IMR-90 (cell line): ENCODE measurements around the gene PIEZO1. TPM values are rescaled to one million over a fixed set of nuclear protein-coding genes. Genes with fewer than 3 reads are reported as not detected.

Source experiments
- ATAC-seq: fragments of 200-7000 bp; cut with Tn5 transposase; 2 replicates; pipeline ENCODE4 v1.9.1; 2020; ENCODE audit warnings: low read depth, mild to moderate bottlenecking, moderate library complexity
- BruUV-seq: library from RNA; stranded (reverse); fragments of 400-500 nt; replicated peaks from 2 replicates; lab custom pipeline; 2021; lab: Mats Ljungman, UMichigan
- CTCF ChIA-PET: fragments of 300-600 bp; formaldehyde crosslinking; extraction: SDS; loops from one replicate; lab custom pipeline; 2021; ENCODE audit warnings: antibody characterized with exemption; lab: Yijun Ruan, JAX
- POLR2A ChIA-PET: fragments of 300-600 bp; sonication (Branson Sonifier 250); formaldehyde crosslinking; loops from one replicate; lab custom pipeline; 2022; ENCODE audit warnings: antibody characterized with exemption; ENCODE audit not compliant: unreplicated experiment; lab: Charles Lee
- DNase-seq: peaks from one replicate; pipeline ENCODE4 v3.0.0; 2013
- H2AFZ ChIP-seq: replicated peaks from 2 replicates; pipeline ENCODE3; 2013; ENCODE audit warnings: low read length, mild to moderate bottlenecking; ENCODE audit not compliant: poor library complexity
- H2AK5ac ChIP-seq: 2 replicates; pipeline ENCODE4 v1.6.1; 2013; ENCODE audit warnings: low read depth, low read length, inconsistent platforms
- H2AK9ac ChIP-seq: replicated peaks from 2 replicates; pipeline ENCODE3; 2013; ENCODE audit warnings: mild to moderate bottlenecking, low read depth, low read length, moderate library complexity; ENCODE audit not compliant: poor library complexity
- H2BK120ac ChIP-seq: 2 replicates; pipeline ENCODE4 v1.6.1; 2013; ENCODE audit warnings: low read depth, low read length, inconsistent platforms
- H2BK15ac ChIP-seq: 3 replicates; pipeline ENCODE4 v1.6.1; 2013; ENCODE audit warnings: low read depth, low read length, inconsistent platforms
- H2BK20ac ChIP-seq: 2 replicates; pipeline ENCODE4 v1.6.1; 2013; ENCODE audit warnings: low read depth, mild to moderate bottlenecking, inconsistent platforms, low read length, moderate library complexity
- H2BK5ac ChIP-seq: 2 replicates; pipeline ENCODE4 v1.6.1; 2013; ENCODE audit warnings: mild to moderate bottlenecking, low read depth, low read length, inconsistent platforms; ENCODE audit not compliant: poor library complexity, severe bottlenecking
- H3K14ac ChIP-seq: replicated peaks from 2 replicates; pipeline ENCODE4 v1.6.1; 2013; ENCODE audit warnings: low read depth, low read length, inconsistent platforms
- H3K18ac ChIP-seq: 2 replicates; pipeline ENCODE4 v1.6.1; 2013; ENCODE audit warnings: low read depth, low read length, control low read depth
- H3K23ac ChIP-seq: 2 replicates; pipeline ENCODE4 v1.6.1; 2013; ENCODE audit warnings: low read depth, low read length, inconsistent platforms
- H3K27ac ChIP-seq: 2 replicates; pipeline ENCODE4 v1.5.1; 2013; ENCODE audit warnings: mild to moderate bottlenecking, control low read depth, low read length; ENCODE audit not compliant: insufficient read depth
- H3K27me3 ChIP-seq: 2 replicates; pipeline ENCODE4 v1.6.1; 2013; ENCODE audit warnings: low read length; ENCODE audit not compliant: control insufficient read depth, insufficient read depth
- H3K36me3 ChIP-seq: 2 replicates; pipeline ENCODE4 v1.6.1; 2013; ENCODE audit warnings: low read length, mixed read lengths; ENCODE audit not compliant: control insufficient read depth, insufficient read depth
- H3K4ac ChIP-seq: 2 replicates; pipeline ENCODE4 v1.6.1; 2013; ENCODE audit warnings: low read depth, low read length, inconsistent platforms
- H3K4me1 ChIP-seq: 2 replicates; pipeline ENCODE4 v1.6.1; 2013; ENCODE audit warnings: low read length, mixed read lengths; ENCODE audit not compliant: control insufficient read depth, insufficient read depth
- H3K4me2 ChIP-seq: 2 replicates; pipeline ENCODE4 v1.6.1; 2013; ENCODE audit warnings: low read depth, mild to moderate bottlenecking, control low read depth, low read length, moderate library complexity
- H3K4me3 ChIP-seq: 2 replicates; pipeline ENCODE4 v1.5.1; 2013; ENCODE audit warnings: low read depth, mild to moderate bottlenecking, control low read depth, low read length, moderate library complexity; ENCODE audit not compliant: insufficient read depth
- H3K56ac ChIP-seq: 2 replicates; pipeline ENCODE4 v1.6.1; 2013; ENCODE audit warnings: low read length, inconsistent platforms; ENCODE audit not compliant: insufficient read depth; ENCODE audit errors: extremely low read depth
- H3K79me1 ChIP-seq, 2 experiments: 2 replicates each; pipeline ENCODE4 v1.6.1; 2013; ENCODE audit warnings: low read length in 2 of 2, inconsistent platforms in 1 of 2, low read depth in 1 of 2
- H3K9ac ChIP-seq: 2 replicates; pipeline ENCODE4 v1.6.1; 2013; ENCODE audit warnings: low read depth, low read length, control low read depth
- H3K9me1 ChIP-seq: 2 replicates; pipeline ENCODE4 v1.6.1; 2013; ENCODE audit warnings: low read length, inconsistent platforms; ENCODE audit not compliant: insufficient read depth
- H3K9me3 ChIP-seq: 2 replicates; pipeline ENCODE4 v1.6.1; 2013; ENCODE audit warnings: low read length; ENCODE audit not compliant: control insufficient read depth, insufficient read depth
- H4K20me1 ChIP-seq: 2 replicates; pipeline ENCODE4 v1.6.1; 2013; ENCODE audit warnings: low read length, inconsistent platforms; ENCODE audit not compliant: insufficient read depth
- H4K5ac ChIP-seq: 2 replicates; pipeline ENCODE4 v1.6.1; 2013; ENCODE audit warnings: mild to moderate bottlenecking, low read depth, low read length, control low read depth
- H4K8ac ChIP-seq, 2 experiments: 2 replicates each; pipeline ENCODE4 v1.6.1; 2013; ENCODE audit warnings: low read depth in 2 of 2, low read length in 2 of 2, control low read depth in 1 of 2, inconsistent platforms in 1 of 2
- H4K91ac ChIP-seq: 2 replicates; pipeline ENCODE4 v1.6.1; 2013; ENCODE audit warnings: low read depth, low read length, inconsistent platforms; ENCODE audit not compliant: insufficient read depth
- BHLHE40 ChIP-seq: fragments of 150-350 bp; IDR thresholded peaks from 2 replicates; pipeline ENCODE4 v1.6.1; 2016; ENCODE audit warnings: mild to moderate bottlenecking, low read depth, low read length
- CEBPB ChIP-seq: IDR thresholded peaks from 2 replicates; pipeline ENCODE4 v1.6.1; 2012; ENCODE audit warnings: low read depth, low read length, improper control_type of control experiment
- CHD1 ChIP-seq: IDR thresholded peaks from 2 replicates; pipeline ENCODE4 v1.6.1; 2012; ENCODE audit warnings: low read depth, low read length, improper control_type of control experiment
- ELK1 ChIP-seq: fragments of 150-350 bp; IDR thresholded peaks from 2 replicates; pipeline ENCODE4 v1.6.1; 2016; ENCODE audit warnings: low read depth, mild to moderate bottlenecking, low read length, moderate library complexity, borderline replicate concordance
- FOS ChIP-seq: fragments of 150-350 bp; IDR thresholded peaks from 2 replicates; pipeline ENCODE4 v1.6.1; 2016; ENCODE audit warnings: low read depth, low read length
- MXI1 ChIP-seq: IDR thresholded peaks from 2 replicates; pipeline ENCODE4 v1.6.1; 2012; ENCODE audit warnings: low read depth, mild to moderate bottlenecking, low read length, moderate library complexity, borderline replicate concordance
- POLR2A ChIP-seq: IDR thresholded peaks from 2 replicates; pipeline ENCODE4 v1.6.1; 2012; ENCODE audit warnings: mild to moderate bottlenecking, low read depth, low read length
- RAD21 ChIP-seq: IDR thresholded peaks from 2 replicates; pipeline ENCODE4 v1.6.1; 2012; ENCODE audit warnings: low read length, improper control_type of control experiment
- RCOR1 ChIP-seq: IDR thresholded peaks from 2 replicates; pipeline ENCODE4 v1.6.1; 2012; ENCODE audit warnings: mild to moderate bottlenecking, low read length, improper control_type of control experiment; ENCODE audit not compliant: insufficient replicate concordance
- RFX5 ChIP-seq: IDR thresholded peaks from 2 replicates; pipeline ENCODE4 v1.8.0; 2012; ENCODE audit warnings: low read depth, mild to moderate bottlenecking, low read length, moderate library complexity
- SMC3 ChIP-seq: fragments of 150-350 bp; IDR thresholded peaks from 2 replicates; pipeline ENCODE4 v1.6.1; 2016; ENCODE audit warnings: low read depth, mild to moderate bottlenecking, antibody characterized with exemption, low read length, moderate library complexity
- WGBS, 2 experiments: methylation state at CpG; one replicate each; pipeline versions ENCODE4 v1.1.5 to v1.1.7; 2013; ENCODE audit warnings: missing lambda C conversion rate in 2 of 2; ENCODE audit not compliant: insufficient read length in 1 of 2; ENCODE audit errors: extremely low coverage in 2 of 2; 5-methylcytosine and 5-hydroxymethylcytosine counted together
- dilution Hi-C: fragments of 300-500 bp; cut with HindIII; formaldehyde crosslinking; loops from one replicate; pipeline ENCODE4 v1.14.3; 2018; ENCODE audit warnings: low sequenced_read_pairs; ENCODE audit not compliant: unreplicated experiment
- in situ Hi-C: fragments of 300-500 bp; cut with MboI; formaldehyde crosslinking; loops from 3 replicates; pipeline ENCODE4 v1.14.3; 2019; ENCODE audit warnings: low sequenced_read_pairs, inconsistent platforms, mixed read lengths
- intact Hi-C: fragments of 100-400 bp; cut with micrococcal nuclease; formaldehyde crosslinking; loops from 2 replicates; pipeline ENCODE4 v1.10.0; 2022
- polyA plus RNA-seq, 3 experiments: library from polyadenylated mRNA; depleted of rRNA; stranded (reverse); fragments of >200 nt; gene quantifications; 2 replicates each; pipeline ENCODE4 v1.2.3, GENCODE V29; 2012; ENCODE audit warnings: low replicate concordance in 1 of 3
- total RNA-seq: library from RNA; depleted of rRNA; stranded (reverse); fragments of >200 nt; gene quantifications from 2 replicates; pipeline ENCODE4 v1.2.3, GENCODE V29; 2012
- TF ChIP-seq, protein P1 (sequence below): conservative IDR thresholded peaks from 2 replicates; pipeline ENCODE4 v1.5.1; 2012; ENCODE audit warnings: mild to moderate bottlenecking, low read depth, low read length, improper control_type of control experiment

PIEZO1 gene
- total and polyA plus RNA-seq, 2 of the 4 experiments (the other 2 are of a cell fraction) = 36.2 to 372 TPM

- Histone ChIP-seq H4K20me1 (peaks cover 7% of the 10 kb centered on the region), H3K4ac (no peak overlapping the region), H3K36me3 (peaks cover 92% of the 10 kb centered on the region), H3K9me1 (no peaks in the 10 kb centered on the region), H2BK15ac (no peak overlapping the region), H3K4me3 (no peak overlapping the region), H3K9me3 (no peaks in the 10 kb centered on the region), H4K91ac (no peak overlapping the region), H2AK5ac (no peak overlapping the region), H3K56ac (no peak overlapping the region), H2AFZ (no peak overlapping the region), H4K5ac (no peak overlapping the region), H2BK120ac (no peak overlapping the region), H3K9ac (no peak overlapping the region), H3K79me1 (peaks cover 0 to 16% of the 10 kb centered on the region in 2 experiments; a peak in 3 of 4 replicates), H3K4me1 (no peaks in the 10 kb centered on the region), H3K27me3 (no peaks in the 10 kb centered on the region), H3K18ac (no peak overlapping the region), H3K14ac (no peak overlapping the region), H2BK5ac (no peak overlapping the region), H2BK20ac (no peak overlapping the region), H2AK9ac (no peak overlapping the region), H3K4me2 (no peak overlapping the region), H4K8ac (no peak overlapping the region), H3K23ac (no peak overlapping the region), H3K27ac (no peak overlapping the region)
- no peak for DNase-seq
- POLR2A ChIA-PET = no interaction called here
- 92% methylated on average over 3 of the region's 8 CpGs; no CpG with 5 or more reads in 1 of the 2 experiments for WGBS, 2 experiments
- in situ Hi-C loops = no loop called here
- dilution Hi-C loops = no loop called here
- TF ChIP-seq SMC3 = no peak
- TF ChIP-seq MXI1 = no peak
- no peak for TF ChIP-seq BHLHE40
- no peak for TF ChIP-seq CHD1
- no peak for TF ChIP-seq RCOR1
- no peak for TF ChIP-seq CEBPB
- no peak for TF ChIP-seq RFX5
- TF ChIP-seq, protein P1, sequence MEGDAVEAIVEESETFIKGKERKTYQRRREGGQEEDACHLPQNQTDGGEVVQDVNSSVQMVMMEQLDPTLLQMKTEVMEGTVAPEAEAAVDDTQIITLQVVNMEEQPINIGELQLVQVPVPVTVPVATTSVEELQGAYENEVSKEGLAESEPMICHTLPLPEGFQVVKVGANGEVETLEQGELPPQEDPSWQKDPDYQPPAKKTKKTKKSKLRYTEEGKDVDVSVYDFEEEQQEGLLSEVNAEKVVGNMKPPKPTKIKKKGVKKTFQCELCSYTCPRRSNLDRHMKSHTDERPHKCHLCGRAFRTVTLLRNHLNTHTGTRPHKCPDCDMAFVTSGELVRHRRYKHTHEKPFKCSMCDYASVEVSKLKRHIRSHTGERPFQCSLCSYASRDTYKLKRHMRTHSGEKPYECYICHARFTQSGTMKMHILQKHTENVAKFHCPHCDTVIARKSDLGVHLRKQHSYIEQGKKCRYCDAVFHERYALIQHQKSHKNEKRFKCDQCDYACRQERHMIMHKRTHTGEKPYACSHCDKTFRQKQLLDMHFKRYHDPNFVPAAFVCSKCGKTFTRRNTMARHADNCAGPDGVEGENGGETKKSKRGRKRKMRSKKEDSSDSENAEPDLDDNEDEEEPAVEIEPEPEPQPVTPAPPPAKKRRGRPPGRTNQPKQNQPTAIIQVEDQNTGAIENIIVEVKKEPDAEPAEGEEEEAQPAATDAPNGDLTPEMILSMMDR = no peak
- no peak for TF ChIP-seq POLR2A
- no peak for TF ChIP-seq RAD21
- TF ChIP-seq FOS = no peak
- no peak for TF ChIP-seq ELK1
- intact Hi-C loops = no loop called here
- no TSS peak for BruUV-seq
- ATAC-seq = no peak
- CTCF ChIA-PET = no interaction called here
Measured at GRCh38 chr16:88723507-88723887, 61.5 kb downstream of the PIEZO1 start.
